Measurements from ENCODE around the gene PKNOX2.

Gene PKNOX2

GRCh38 chr11:125465701-125466100, 301.1 kb downstream of the PKNOX2 start:
- no peak overlapping the region for H3K4me3 ChIP-seq (ENCODE audit: low read depth, low read length)
- no peak for DNase-seq (ENCODE audit: low read depth)
- no peak for TF ChIP-seq CTCF (IDR thresholded peaks at IDR 0.05; ENCODE audit: control insufficient read depth, extremely low read depth, insufficient read depth)

- no peak overlapping the region for H3K4me3 ChIP-seq (ENCODE audit: low read depth, low read length)
- no peak for DNase-seq (ENCODE audit: low read depth)
- no peak for TF ChIP-seq CTCF (IDR thresholded peaks at IDR 0.05; ENCODE audit: control insufficient read depth, extremely low read depth, insufficient read depth)
These were observed 303.5 kb downstream of the PKNOX2 start for GRCh38 chr11:125468025-125468424.

- TF ChIP-seq CTCF (IDR thresholded peaks at IDR 0.05; ENCODE audit: control insufficient read depth, extremely low read depth, insufficient read depth) = no peak
- no peak overlapping the region for H3K4me3 ChIP-seq (ENCODE audit: low read depth, low read length)
- no peak for DNase-seq (ENCODE audit: low read depth)
These were observed 304.3 kb downstream of the PKNOX2 start for GRCh38 chr11:125468852-125469251.

GRCh38 chr11:125470355-125470754, 305.8 kb downstream of the PKNOX2 start:
- TF ChIP-seq CTCF (IDR thresholded peaks at IDR 0.05; ENCODE audit: control insufficient read depth, extremely low read depth, insufficient read depth) = no peak
- H3K4me3 ChIP-seq (ENCODE audit: low read depth, low read length) = no peak overlapping the region
- DNase-seq (ENCODE audit: low read depth) = no peak

- no peak for TF ChIP-seq CTCF (IDR thresholded peaks at IDR 0.05; ENCODE audit: control insufficient read depth, extremely low read depth, insufficient read depth)
- no peak overlapping the region for H3K4me3 ChIP-seq (ENCODE audit: low read depth, low read length)
- no peak for DNase-seq (ENCODE audit: low read depth)
These were observed 312.2 kb downstream of the PKNOX2 start for GRCh38 chr11:125476721-125477120.

- no peak overlapping the region for H3K4me3 ChIP-seq (ENCODE audit: low read depth, low read length)
- TF ChIP-seq CTCF (IDR thresholded peaks at IDR 0.05; ENCODE audit: control insufficient read depth, extremely low read depth, insufficient read depth) = no peak
- DNase-seq (ENCODE audit: low read depth) = no peak
These were observed 314.6 kb downstream of the PKNOX2 start for GRCh38 chr11:125479137-125479536.

- no peak for DNase-seq (ENCODE audit: low read depth)
- no peak for TF ChIP-seq CTCF (IDR thresholded peaks at IDR 0.05; ENCODE audit: control insufficient read depth, extremely low read depth, insufficient read depth)
- H3K4me3 ChIP-seq (ENCODE audit: low read depth, low read length) = no peak overlapping the region
These were observed 317.0 kb downstream of the PKNOX2 start for GRCh38 chr11:125481531-125481930.
